Stimulated activated CD4-positive, alpha-beta T cell treated with anti-CD3 and anti-CD28 coated beads, Interleukin-2, amount 100 ng/mL, for 48 hours (primary cell): ENCODE data around the gene TSPAN5.

Experiments
- DNase-seq, 2 donors: peaks; one replicate each; pipeline ENCODE4 v3.0.0-alpha.2; 2020

TSPAN5 gene

GRCh38 chr4:98642991-98643426, 15.4 kb downstream of the TSPAN5 start:
- no peak for DNase-seq

- DNase-seq, result no peak
Measured at GRCh38 chr4:98641906-98642668, 16.3 kb downstream of the TSPAN5 start.

- no peak for DNase-seq
Measured at GRCh38 chr4:98641376-98641775, 17.0 kb downstream of the TSPAN5 start.

GRCh38 chr4:98639523-98639922, 18.9 kb downstream of the TSPAN5 start:
- no peak for DNase-seq

GRCh38 chr4:98639108-98639507, 19.3 kb downstream of the TSPAN5 start:
- no peak for DNase-seq

GRCh38 chr4:98638661-98639060, 19.8 kb downstream of the TSPAN5 start:
- DNase-seq, result no peak

GRCh38 chr4:98634061-98634460, 24.4 kb downstream of the TSPAN5 start:
- no peak for DNase-seq

GRCh38 chr4:98633159-98633558, 25.3 kb downstream of the TSPAN5 start:
- DNase-seq, result no peak

GRCh38 chr4:98632258-98632657, 26.2 kb downstream of the TSPAN5 start:
- DNase-seq, result no peak

GRCh38 chr4:98631506-98631905, 26.9 kb downstream of the TSPAN5 start:
- DNase-seq, result no peak

- no peak for DNase-seq
Measured at GRCh38 chr4:98630737-98631454, 27.5 kb downstream of the TSPAN5 start.

GRCh38 chr4:98627531-98628257, 30.7 kb downstream of the TSPAN5 start:
- no peak for DNase-seq

GRCh38 chr4:98626350-98626749, 32.1 kb downstream of the TSPAN5 start:
- no peak for DNase-seq

GRCh38 chr4:98625920-98626319, 32.5 kb downstream of the TSPAN5 start:
- no peak for DNase-seq

- no peak for DNase-seq
Measured at GRCh38 chr4:98625399-98625798, 33.0 kb downstream of the TSPAN5 start.

GRCh38 chr4:98624642-98625041, 33.8 kb downstream of the TSPAN5 start:
- DNase-seq, result no peak

- no peak for DNase-seq
Measured at GRCh38 chr4:98624144-98624543, 34.3 kb downstream of the TSPAN5 start.

GRCh38 chr4:98623126-98623802, 35.1 kb downstream of the TSPAN5 start:
- DNase-seq, result no peak

- DNase-seq, result no peak
Measured at GRCh38 chr4:98620087-98620784, 38.2 kb downstream of the TSPAN5 start.

- DNase-seq, result no peak
Measured at GRCh38 chr4:98619180-98619579, 39.2 kb downstream of the TSPAN5 start.

GRCh38 chr4:98618680-98619079, 39.7 kb downstream of the TSPAN5 start:
- no peak for DNase-seq

GRCh38 chr4:98617358-98618047, 40.9 kb downstream of the TSPAN5 start:
- DNase-seq, result no peak
